Adipocyte (in vitro differentiated cells): ENCODE measurements around the gene STX3.

Experiments
- DNase-seq: peaks from one replicate; pipeline ENCODE4 v3.0.0-alpha.2; 2015; ENCODE audit warnings: low read depth
- H3K27me3 ChIP-seq: replicated peaks from 2 replicates; pipeline ENCODE4 v1.7.0; 2013; ENCODE audit warnings: mild to moderate bottlenecking, low read length, moderate library complexity; ENCODE audit not compliant: control insufficient read depth, insufficient read depth
- H3K36me3 ChIP-seq: 2 replicates; pipeline ENCODE4 v1.7.0; 2013; ENCODE audit warnings: low read length, mild to moderate bottlenecking, moderate library complexity; ENCODE audit not compliant: control insufficient read depth, insufficient read depth, severe bottlenecking
- H3K4me1 ChIP-seq: 2 replicates; pipeline ENCODE4 v1.7.0; 2013; ENCODE audit warnings: mild to moderate bottlenecking, low read length, moderate library complexity; ENCODE audit not compliant: control insufficient read depth, insufficient read depth
- H3K4me3 ChIP-seq: 2 replicates; pipeline ENCODE4 v1.7.0; 2013; ENCODE audit warnings: mild to moderate bottlenecking, low read length, moderate library complexity
- H3K9ac ChIP-seq: 2 replicates; pipeline ENCODE4 v1.7.0; 2013; ENCODE audit warnings: mild to moderate bottlenecking, low read length, moderate library complexity
- H3K9me3 ChIP-seq: 2 replicates; pipeline ENCODE4 v1.7.0; 2013; ENCODE audit warnings: mild to moderate bottlenecking, low read length, moderate library complexity; ENCODE audit not compliant: control insufficient read depth

Gene STX3

DNA sequence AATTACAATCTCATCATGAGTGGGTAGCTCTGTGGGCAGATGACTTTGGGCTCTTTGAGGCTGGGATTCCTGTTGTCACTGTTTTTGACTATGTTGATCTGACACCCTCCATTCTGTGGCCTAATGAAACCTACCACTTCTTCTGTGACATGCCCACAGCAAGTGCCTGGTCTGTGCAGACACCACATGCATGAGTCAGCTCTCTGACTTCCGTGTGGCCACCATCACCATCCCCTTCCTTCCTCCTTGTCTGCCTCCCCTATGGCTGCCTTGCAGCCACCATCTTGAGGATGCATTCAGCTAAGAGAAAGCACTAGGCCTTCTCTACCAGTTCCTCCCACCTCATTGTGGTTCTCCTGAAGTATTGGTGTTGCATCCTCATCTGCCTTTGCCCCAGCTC, 26.3 kb upstream of the STX3 start:
- H3K4me1 ChIP-seq: no peaks in the 10 kb centered on the region
- no peaks in the 10 kb centered on the region for H3K9me3 ChIP-seq
- H3K27me3 ChIP-seq: no peaks in the 10 kb centered on the region
- no peak overlapping the region for H3K4me3 ChIP-seq
- DNase-seq: no peak
- H3K9ac ChIP-seq: no peak overlapping the region
- H3K36me3 ChIP-seq: no peaks in the 10 kb centered on the region

DNA sequence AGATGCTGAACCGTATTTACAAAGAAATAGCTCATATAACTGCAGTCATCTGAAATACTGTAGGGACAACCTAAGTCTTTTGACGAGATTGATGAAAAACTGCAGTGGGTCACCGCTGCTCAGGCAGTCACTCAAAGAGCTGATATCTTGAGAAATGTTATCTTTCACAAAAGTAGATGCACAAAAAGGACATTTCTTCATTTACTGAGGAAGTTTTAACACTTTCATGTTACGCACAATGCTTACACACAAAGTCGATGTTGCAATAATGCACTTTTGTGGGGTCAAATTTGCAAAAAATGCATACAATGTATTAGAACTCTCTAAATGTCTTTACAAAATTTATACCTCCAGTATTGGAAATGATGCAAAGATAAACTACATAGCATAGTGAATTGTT, 25.3 kb upstream of the STX3 start:
- no peaks in the 10 kb centered on the region for H3K4me1 ChIP-seq
- no peak for DNase-seq
- no peaks in the 10 kb centered on the region for H3K9me3 ChIP-seq
- no peaks in the 10 kb centered on the region for H3K36me3 ChIP-seq
- H3K4me3 ChIP-seq: no peak overlapping the region
- no peak overlapping the region for H3K9ac ChIP-seq
- H3K27me3 ChIP-seq: no peaks in the 10 kb centered on the region

- Histone ChIP-seq H3K9me3 (no peaks in the 10 kb centered on the region), H3K4me3 (no peak overlapping the region), H3K9ac (no peak overlapping the region), H3K4me1 (no peaks in the 10 kb centered on the region), H3K36me3 (no peaks in the 10 kb centered on the region), H3K27me3 (no peaks in the 10 kb centered on the region)
- no peak for DNase-seq
Measured at GRCh38 chr11:59730896-59731565, 24.1 kb upstream of the STX3 start.

DNA sequence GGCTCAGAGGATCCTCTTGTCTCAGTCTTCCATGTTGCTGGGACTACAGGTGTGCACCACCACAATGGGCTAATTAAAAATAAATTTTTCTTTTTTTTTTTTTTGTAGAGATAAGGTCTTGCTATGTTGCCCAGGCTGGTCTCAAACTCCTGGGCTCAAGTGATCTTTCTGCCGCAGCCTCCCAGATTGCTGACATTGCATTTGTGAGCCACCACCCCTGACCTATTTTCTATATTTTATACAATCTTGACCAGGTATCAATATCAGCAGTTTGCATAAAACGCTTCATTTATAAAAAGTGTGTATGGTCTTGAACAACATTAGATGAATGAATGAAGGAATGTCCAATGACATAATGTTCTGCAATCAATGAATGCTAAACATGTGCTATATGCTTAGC, 9.1 kb upstream of the STX3 start:
- H3K4me1 ChIP-seq: no peaks in the 10 kb centered on the region
- no peak for DNase-seq
- no peak overlapping the region for H3K4me3 ChIP-seq
- H3K36me3 ChIP-seq: no peaks in the 10 kb centered on the region
- no peaks in the 10 kb centered on the region for H3K9me3 ChIP-seq
- H3K27me3 ChIP-seq: no peaks in the 10 kb centered on the region
- H3K9ac ChIP-seq: no peak overlapping the region

- peak overlapping the region; percentile 85 for H3K4me3 ChIP-seq
- no peaks in the 10 kb centered on the region for H3K9me3 ChIP-seq
- peaks cover 20% of the 10 kb centered on the region for H3K4me1 ChIP-seq
- no peaks in the 10 kb centered on the region for H3K27me3 ChIP-seq
- H3K36me3 ChIP-seq: no peaks in the 10 kb centered on the region
- peak; percentile 96 for DNase-seq
- peak overlapping the region; percentile 88 for H3K9ac ChIP-seq
Measured at GRCh38 chr11:59753650-59754493, 1.3 kb upstream of the STX3 start.

DNA sequence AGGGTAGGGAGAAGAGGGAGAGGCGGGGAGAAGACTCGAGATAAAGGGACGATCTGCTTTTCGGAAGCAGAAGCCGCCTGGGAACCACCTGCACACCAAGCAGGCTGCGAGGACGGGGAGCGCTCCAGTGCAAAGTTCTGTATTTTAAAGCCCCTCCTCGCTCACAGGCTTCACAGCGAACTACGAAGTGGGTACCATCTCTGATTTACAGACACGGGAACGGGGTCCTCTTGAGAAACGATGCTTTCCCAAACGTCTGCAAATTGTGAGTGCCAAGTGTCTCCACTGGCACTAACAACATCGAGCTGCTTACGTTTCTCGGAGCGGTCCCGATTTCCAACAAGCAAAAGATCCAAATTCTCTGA, 700 bp upstream of the STX3 start:
- H3K27me3 ChIP-seq: no peaks in the 10 kb centered on the region
- peak overlapping the region; percentile 88 for H3K9ac ChIP-seq
- peak; percentile 34 for DNase-seq
- H3K4me1 ChIP-seq: peaks cover 20% of the 10 kb centered on the region
- no peaks in the 10 kb centered on the region for H3K36me3 ChIP-seq
- peak overlapping the region; percentile 85 for H3K4me3 ChIP-seq
- H3K9me3 ChIP-seq: no peaks in the 10 kb centered on the region

- H3K27me3 ChIP-seq: no peaks in the 10 kb centered on the region
- DNase-seq: peak; percentile 80
- H3K9ac ChIP-seq: peak overlapping the region; percentile 88
- no peaks in the 10 kb centered on the region for H3K9me3 ChIP-seq
- peaks cover 20% of the 10 kb centered on the region for H3K4me1 ChIP-seq
- no peaks in the 10 kb centered on the region for H3K36me3 ChIP-seq
- H3K4me3 ChIP-seq: peak overlapping the region; percentile 85
Measured at GRCh38 chr11:59755701-59756557, 753 bp downstream of the STX3 start.

DNA sequence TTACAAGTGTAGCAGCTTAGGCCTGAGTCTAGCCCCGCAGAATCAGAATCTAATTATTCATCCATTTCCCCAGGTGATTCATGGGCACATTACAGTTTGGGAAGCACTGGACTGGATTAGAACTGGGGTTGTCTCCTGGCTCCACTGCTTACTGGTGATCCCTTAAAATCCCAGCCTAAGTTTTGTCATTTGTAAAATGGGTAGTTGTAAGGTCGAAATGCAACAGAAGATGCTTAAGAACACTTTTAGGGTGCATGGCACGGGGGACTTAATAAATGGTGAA, 1.3 kb downstream of the STX3 start:
- Histone ChIP-seq H3K4me3 (peak overlapping the region; percentile 85), H3K9ac (no peak overlapping the region), H3K4me1 (peaks cover 20% of the 10 kb centered on the region), H3K36me3 (no peaks in the 10 kb centered on the region), H3K27me3 (no peaks in the 10 kb centered on the region), H3K9me3 (no peaks in the 10 kb centered on the region)
- no peak for DNase-seq

DNA sequence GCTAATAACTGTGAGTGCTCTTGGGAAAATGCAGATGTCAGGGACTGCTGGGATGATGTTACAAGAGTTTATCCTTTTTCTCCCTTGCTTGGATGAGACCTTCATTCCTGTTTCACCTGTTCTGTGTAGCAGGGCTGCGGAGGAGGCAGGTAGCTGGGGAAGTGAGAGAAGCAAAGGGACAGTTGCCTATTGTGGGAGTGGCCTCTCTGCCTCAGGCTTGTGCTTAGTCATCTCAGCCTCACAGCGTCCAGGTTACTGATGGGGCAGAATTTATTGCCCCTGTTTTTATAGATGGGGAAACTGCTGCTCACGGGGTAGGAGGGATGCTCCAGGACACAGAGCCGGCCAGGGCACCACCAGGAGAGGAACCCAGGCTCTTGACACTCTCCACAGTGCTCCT, 1.7 kb downstream of the STX3 start:
- Histone ChIP-seq H3K9ac (no peak overlapping the region), H3K9me3 (no peaks in the 10 kb centered on the region), H3K36me3 (no peaks in the 10 kb centered on the region), H3K4me1 (peaks cover 20% of the 10 kb centered on the region), H3K27me3 (no peaks in the 10 kb centered on the region), H3K4me3 (no peak overlapping the region)
- peak; percentile 11 for DNase-seq

GRCh38 chr11:59758401-59759037, 3.3 kb downstream of the STX3 start:
- Histone ChIP-seq H3K27me3 (no peaks in the 10 kb centered on the region), H3K36me3 (no peaks in the 10 kb centered on the region), H3K9ac (no peak overlapping the region), H3K4me1 (peaks cover 20% of the 10 kb centered on the region), H3K4me3 (no peak overlapping the region), H3K9me3 (no peaks in the 10 kb centered on the region)
- DNase-seq: no peak

DNA sequence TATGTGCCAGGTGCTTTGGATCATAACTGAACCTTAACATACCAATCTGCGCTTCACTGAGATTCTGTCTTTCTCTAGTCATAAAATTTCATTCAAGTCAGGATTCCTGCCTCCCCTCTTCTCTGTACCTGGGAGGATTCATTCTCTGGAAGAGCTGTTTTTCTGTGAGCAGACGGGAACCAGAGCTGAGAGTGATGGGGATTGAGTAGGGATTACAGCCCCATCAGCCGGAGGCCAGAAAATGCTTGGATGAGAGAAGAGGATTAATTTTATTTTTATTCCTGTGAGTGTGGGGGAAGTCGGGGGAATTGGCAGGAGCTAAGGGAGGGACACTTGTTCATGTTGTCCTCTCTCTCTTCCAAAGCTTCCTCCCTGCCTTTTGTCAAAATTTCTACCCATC, 4.7 kb downstream of the STX3 start:
- H3K4me1 ChIP-seq: peaks cover 14% of the 10 kb centered on the region
- no peaks in the 10 kb centered on the region for H3K9me3 ChIP-seq
- H3K27me3 ChIP-seq: no peaks in the 10 kb centered on the region
- no peaks in the 10 kb centered on the region for H3K36me3 ChIP-seq
- H3K4me3 ChIP-seq: no peak overlapping the region
- DNase-seq: no peak
- H3K9ac ChIP-seq: no peak overlapping the region
